Measurements from ENCODE around the gene ZNF326. TPM values are rescaled to one million over a fixed set of nuclear protein-coding genes. Genes with fewer than 3 reads are reported as not detected.

The ZNF326 gene
- total RNA-seq, 2 donors from 2014 or later: 31.0 to 36.4 TPM

GRCh38 chr1:90023691-90024090, 28.8 kb downstream of the ZNF326 start:
- Mint-ChIP-seq H3K27ac (no peak overlapping the region), H3K4me3 (no peak overlapping the region), H3K9me3 (peaks cover 4% of the 10 kb centered on the region), H3K36me3 (ENCODE audit: low read depth) (peaks cover 87% of the 10 kb centered on the region), H3K4me1 (peaks cover 6% of the 10 kb centered on the region), H3K27me3 (ENCODE audit: insufficient read depth) (no peaks in the 10 kb centered on the region)
- no peak for DNase-seq
- Histone ChIP-seq H3K9ac (ENCODE audit: extremely low read depth, low read length, poor library complexity, severe bottlenecking) (no peak overlapping the region), H3K27me3 (ENCODE audit: control insufficient read depth, insufficient read depth, low read length, poor library complexity, severe bottlenecking) (no peaks in the 10 kb centered on the region), H3K36me3 (ENCODE audit: control insufficient read depth, insufficient read depth, low read length) (peaks cover 95% of the 10 kb centered on the region), H3K9me3 (ENCODE audit: control insufficient read depth, low read length) (peaks cover 29% of the 10 kb centered on the region), H3K4me3 (ENCODE audit: low read length) (no peak overlapping the region), H3K27ac (ENCODE audit: low read depth, low read length) (no peak overlapping the region), H3K4me1 (ENCODE audit: control insufficient read depth, insufficient read depth, low read length) (no peaks in the 10 kb centered on the region)
- TF ChIP-seq CTCF (conservative IDR thresholded peaks at IDR 0.05): no peak
- 94 to 100% methylated on average over 1 of the region's 1 CpG for WGBS, 2 experiments (ENCODE audit: insufficient coverage in 1 of 2, insufficient read length in 1 of 2)

GRCh38 chr1:90027281-90027680, 32.4 kb downstream of the ZNF326 start:
- H3K9me3 Mint-ChIP-seq: peaks cover 4% of the 10 kb centered on the region
- WGBS, 2 experiments (ENCODE audit: insufficient coverage in 1 of 2, insufficient read length in 1 of 2): 95 to 100% methylated on average over 1 of the region's 1 CpG
- no peaks in the 10 kb centered on the region for H3K4me1 ChIP-seq (ENCODE audit: control insufficient read depth, insufficient read depth, low read length)
- H3K9me3 ChIP-seq (ENCODE audit: control insufficient read depth, low read length): peaks cover 20% of the 10 kb centered on the region
- TF ChIP-seq CTCF (conservative IDR thresholded peaks at IDR 0.05): no peak
- peaks cover 81% of the 10 kb centered on the region for H3K36me3 Mint-ChIP-seq (ENCODE audit: low read depth)
- no peak overlapping the region for H3K27ac Mint-ChIP-seq
- H3K9ac ChIP-seq (ENCODE audit: extremely low read depth, low read length, poor library complexity, severe bottlenecking): no peak overlapping the region
- H3K27me3 Mint-ChIP-seq (ENCODE audit: insufficient read depth): no peaks in the 10 kb centered on the region
- peaks cover 92% of the 10 kb centered on the region for H3K36me3 ChIP-seq (ENCODE audit: control insufficient read depth, insufficient read depth, low read length)
- H3K4me3 ChIP-seq (ENCODE audit: low read length): no peak overlapping the region
- DNase-seq: no peak
- no peaks in the 10 kb centered on the region for H3K27me3 ChIP-seq (ENCODE audit: control insufficient read depth, insufficient read depth, low read length, poor library complexity, severe bottlenecking)
- peaks cover 6% of the 10 kb centered on the region for H3K4me1 Mint-ChIP-seq
- no peak overlapping the region for H3K27ac ChIP-seq (ENCODE audit: low read depth, low read length)
- no peak overlapping the region for H3K4me3 Mint-ChIP-seq

- Mint-ChIP-seq H3K36me3 (ENCODE audit: low read depth) (peaks cover 4% of the 10 kb centered on the region), H3K27ac (no peak overlapping the region), H3K4me1 (peaks cover 28% of the 10 kb centered on the region), H3K9me3 (no peaks in the 10 kb centered on the region), H3K4me3 (no peak overlapping the region), H3K27me3 (ENCODE audit: insufficient read depth) (no peaks in the 10 kb centered on the region)
- no peaks in the 10 kb centered on the region for H3K36me3 ChIP-seq (ENCODE audit: control insufficient read depth, insufficient read depth, low read length)
- no peak for DNase-seq
- whole genome bisulfite sequencing, 2 experiments (ENCODE audit: insufficient coverage in 1 of 2, insufficient read length in 1 of 2): 84 to 85% methylated on average over 2 to 3 of the region's 3 CpGs
- TF ChIP-seq CTCF (conservative IDR thresholded peaks at IDR 0.05): no peak
- H3K27me3 ChIP-seq (ENCODE audit: control insufficient read depth, insufficient read depth, low read length, poor library complexity, severe bottlenecking): no peaks in the 10 kb centered on the region
- H3K9ac ChIP-seq (ENCODE audit: extremely low read depth, low read length, poor library complexity, severe bottlenecking): no peak overlapping the region
- H3K4me1 ChIP-seq (ENCODE audit: control insufficient read depth, insufficient read depth, low read length): peaks cover 12% of the 10 kb centered on the region
- no peak overlapping the region for H3K27ac ChIP-seq (ENCODE audit: low read depth, low read length)
- no peak overlapping the region for H3K4me3 ChIP-seq (ENCODE audit: low read length)
- H3K9me3 ChIP-seq (ENCODE audit: control insufficient read depth, low read length): no peaks in the 10 kb centered on the region
Measured at GRCh38 chr1:90039652-90040051, 44.7 kb downstream of the ZNF326 start.
